Panc1 (cell line): ENCODE measurements around the gene AGAP2. TPM values are rescaled to one million over a fixed set of nuclear protein-coding genes. Genes with fewer than 3 reads are reported as not detected.

Source experiments
- ATAC-seq: fragments of 200-7000 bp; cut with Tn5 transposase; 2 replicates; pipeline ENCODE4 v1.9.1; 2020; ENCODE audit warnings: mild to moderate bottlenecking, moderate library complexity
- BruUV-seq: library from RNA; stranded (reverse); fragments of 400-500 nt; replicated peaks from 2 replicates; lab custom pipeline; 2021; lab: Mats Ljungman, UMichigan
- CTCF ChIA-PET: fragments of 300-600 bp; sonication (Branson Sonifier 250); formaldehyde crosslinking; loops from one replicate; lab custom pipeline; 2022; ENCODE audit warnings: antibody characterized with exemption; lab: Charles Lee
- POLR2A ChIA-PET: fragments of 300-600 bp; sonication (Branson Sonifier 250); formaldehyde crosslinking; loops from one replicate; lab custom pipeline; 2022; ENCODE audit warnings: antibody characterized with exemption; lab: Charles Lee
- DNase-seq: peaks from one replicate; pipeline ENCODE4 v3.0.0-alpha.2; 2010; ENCODE audit warnings: low read depth, low spot score
- H3K27ac ChIP-seq: 2 replicates; pipeline ENCODE4 v1.5.1; 2011; ENCODE audit warnings: mild to moderate bottlenecking, low read length, inconsistent platforms
- H3K27me3 ChIP-seq: fragments of 200-500 bp; sonication (Bioruptor generic); 2 replicates; pipeline ENCODE4 v1.6.0; 2014; ENCODE audit warnings: low read length, inconsistent platforms; ENCODE audit not compliant: control insufficient read depth, insufficient read depth
- H3K36me3 ChIP-seq: fragments of 200-500 bp; sonication (Bioruptor generic); 2 replicates; pipeline ENCODE4 v1.5.1; 2014; ENCODE audit warnings: inconsistent platforms, mild to moderate bottlenecking, low read length, moderate library complexity; ENCODE audit not compliant: control insufficient read depth, insufficient read depth
- H3K4me1 ChIP-seq: 2 replicates; pipeline ENCODE4 v1.5.1; 2011; ENCODE audit warnings: inconsistent platforms, mild to moderate bottlenecking, low read length, moderate library complexity; ENCODE audit not compliant: control insufficient read depth, insufficient read depth
- H3K4me3 ChIP-seq, 2 experiments: 2 replicates each; pipeline ENCODE4 v1.5.1; 2011 to 2012; ENCODE audit warnings: low read depth in 2 of 2, low read length in 2 of 2, mild to moderate bottlenecking in 2 of 2, inconsistent platforms in 1 of 2, moderate library complexity in 1 of 2
- H3K9me3 ChIP-seq: fragments of 200-500 bp; sonication (Bioruptor generic); 2 replicates; pipeline ENCODE4 v1.5.1; 2014; ENCODE audit warnings: low read depth, mild to moderate bottlenecking, inconsistent platforms, low read length, moderate library complexity; ENCODE audit not compliant: control insufficient read depth, insufficient read depth
- CTCF ChIP-seq: fragments of 450-650 bp; IDR thresholded peaks from 2 replicates; pipeline ENCODE4 v1.5.1; 2017; ENCODE audit warnings: mild to moderate bottlenecking
- POLR2AphosphoS5 ChIP-seq: IDR thresholded peaks from 2 replicates; pipeline ENCODE4 v1.6.1; 2012; ENCODE audit warnings: mild to moderate bottlenecking, low read depth, low read length, moderate library complexity
- REST ChIP-seq, 2 experiments: IDR thresholded peaks; 2 replicates each; pipeline ENCODE4 v1.6.1; 2011 to 2012; ENCODE audit warnings: low read depth in 2 of 2, control low read depth in 1 of 2, low read length in 1 of 2, mild to moderate bottlenecking in 1 of 2, moderate library complexity in 1 of 2; ENCODE audit not compliant: insufficient read depth in 1 of 2
- SIN3A ChIP-seq: IDR thresholded peaks from 2 replicates; pipeline ENCODE4 v1.6.1; 2012; ENCODE audit warnings: low read depth, mild to moderate bottlenecking, low read length, moderate library complexity, borderline replicate concordance; ENCODE audit not compliant: insufficient read depth
- TCF7L2 ChIP-seq: IDR thresholded peaks from 2 replicates; pipeline ENCODE4 v1.6.1; 2011; ENCODE audit warnings: mild to moderate bottlenecking, low read depth, low read length, inconsistent platforms
- in situ Hi-C: cut with HindIII; loops from 2 replicates; pipeline ENCODE4 v1.10.0; 2016; ENCODE audit warnings: low sequenced_read_pairs, low pct_unique_long_range_greater_than_20kb
- intact Hi-C: fragments of 100-400 bp; cut with micrococcal nuclease; formaldehyde crosslinking; loops from one replicate; pipeline ENCODE4 v1.10.0; 2022; ENCODE audit not compliant: unreplicated experiment
- total RNA-seq: library from RNA; stranded (reverse); gene quantifications from one replicate; pipeline ENCODE4 v1.2.1, GENCODE V29; 2021; ENCODE audit not compliant: unreplicated experiment

The AGAP2 gene
- total RNA-seq, 1 experiment from 2014 or later: 0.49 TPM

- POLR2A ChIA-PET: no interaction called here
- DNase-seq (no peak), ATAC-seq (no peak)
- CTCF ChIA-PET: interaction anchor here (0.6 kb wide), 1 partner anchor 145 kb away, joined by 8 read pairs; no protein-coding TSS in a partner anchor
- Histone ChIP-seq H3K9me3 (no peaks in the 10 kb centered on the region), H3K27ac (no peak overlapping the region), H3K27me3 (peaks cover 9% of the 10 kb centered on the region), H3K4me3 (peak overlapping the region; percentile 45 to 54; a peak in 3 of 4 replicates), H3K36me3 (peaks cover 11% of the 10 kb centered on the region), H3K4me1 (peaks cover 14% of the 10 kb centered on the region)
- in situ Hi-C loops (no loop called here), intact Hi-C loops (no loop called here)
- BruUV-seq: no TSS peak
- TF ChIP-seq POLR2AphosphoS5: no peak
- TF ChIP-seq CTCF: no peak
- TF ChIP-seq SIN3A: no peak
Measured at GRCh38 chr12:57755194-57755453, 16.6 kb upstream of the AGAP2 start.

GRCh38 chr12:57754411-57755193 is 16.1 kb upstream of the AGAP2 start, which contains the start of gene MARCHF9:
MARCHF9 (plus strand) TSS chr12:57755103; CDS start chr12:57755529, 426 bp downstream.
- ATAC-seq (peak; percentile 28), DNase-seq (no peak)
- CTCF ChIA-PET: no interaction called here
- intact Hi-C loops (no loop called here), in situ Hi-C loops (no loop called here)
- TF ChIP-seq SIN3A: no peak
- no peak for TF ChIP-seq TCF7L2
- TF ChIP-seq CTCF: no peak
- TF ChIP-seq POLR2AphosphoS5: no peak
- TF ChIP-seq REST (IDR thresholded peaks at IDR 0.05; ENCODE audit: insufficient read depth in 1 of 2, low read depth in 2 of 2, low read length in 1 of 2): no peak
- Histone ChIP-seq H3K27ac (no peak within 1 kb of the TSS), H3K4me1 (peaks cover 14% of the 10 kb centered on the region), H3K36me3 (peaks cover 11% of the 10 kb centered on the region), H3K4me3 (peak within 1 kb of the TSS; percentile 45 to 55), H3K9me3 (no peaks in the 10 kb centered on the region), H3K27me3 (peaks cover 9% of the 10 kb centered on the region)
- BruUV-seq: no TSS peak
- POLR2A ChIA-PET: no interaction called here
